HG02870 (cell line): ENCODE results near the gene PNPO.

Experiments
- ATAC-seq: cut with Tn5 transposase; IDR thresholded peaks from one replicate; pipeline ENCODE4 v1.9.1; 2021; ENCODE audit warnings: mild to moderate bottlenecking, moderate library complexity; ENCODE audit not compliant: unreplicated experiment

Gene PNPO

GRCh38 chr17:47949197-47949759 is 7.9 kb downstream of the PNPO start:
- peak; percentile 53 for ATAC-seq

GRCh38 chr17:47949946-47950345 is 8.6 kb downstream of the PNPO start:
- ATAC-seq: no peak

- no peak for ATAC-seq
Measured at GRCh38 chr17:47950448-47950847, 9.1 kb downstream of the PNPO start.

GRCh38 chr17:47952171-47953021 is 11.0 kb downstream of the PNPO start:
- no peak for ATAC-seq

- no peak for ATAC-seq
Measured at GRCh38 chr17:47953909-47954308, 12.5 kb downstream of the PNPO start.

- no peak for ATAC-seq
Measured at GRCh38 chr17:47955497-47956461, 14.4 kb downstream of the PNPO start.

GRCh38 chr17:47956791-47957590 is 15.6 kb downstream of the PNPO start:
- ATAC-seq: no peak

GRCh38 chr17:47957591-47958490 is 16.5 kb downstream of the PNPO start, which contains the start of gene PRR15L:
Gene PRR15L, minus strand, starts transcription at chr17:47957883. Its CDS starts 4,649 bp downstream, at chr17:47953234.
- no peak for ATAC-seq

- no peak for ATAC-seq
Measured at GRCh38 chr17:47959825-47960655, 18.7 kb downstream of the PNPO start.

GRCh38 chr17:47961406-47961805 is 20.0 kb downstream of the PNPO start:
- ATAC-seq: no peak

GRCh38 chr17:47962901-47963300 is 21.5 kb downstream of the PNPO start:
- ATAC-seq: no peak

- no peak for ATAC-seq
Measured at GRCh38 chr17:47964856-47965255, 23.5 kb downstream of the PNPO start.

- no peak for ATAC-seq
Measured at GRCh38 chr17:47966079-47966519, 24.7 kb downstream of the PNPO start.

GRCh38 chr17:47967607-47968252 is 26.4 kb downstream of the PNPO start:
- no peak for ATAC-seq

- ATAC-seq: no peak
Measured at GRCh38 chr17:47968836-47969235, 27.5 kb downstream of the PNPO start.

GRCh38 chr17:47969930-47970724 is 28.8 kb downstream of the PNPO start:
- no peak for ATAC-seq
